OCI-LY7 (cell line): ENCODE results near the gene TMEM52B. TPM values are rescaled to one million over a fixed set of nuclear protein-coding genes. Genes with fewer than 3 reads are reported as not detected.

Experiments used
- BruUV-seq: library from RNA; stranded (reverse); fragments of 400-500 nt; replicated peaks from 2 replicates; lab custom pipeline; 2021; lab: Mats Ljungman, UMichigan
- CTCF ChIA-PET: fragments of 300-600 bp; sonication (Branson Sonifier 250); formaldehyde crosslinking; loops from one replicate; lab custom pipeline; 2022; ENCODE audit warnings: antibody characterized with exemption; ENCODE audit not compliant: unreplicated experiment; lab: Charles Lee
- POLR2A ChIA-PET: fragments of 300-600 bp; sonication (Branson Sonifier 250); formaldehyde crosslinking; loops from one replicate; lab custom pipeline; 2022; ENCODE audit warnings: antibody characterized with exemption; lab: Charles Lee
- DNase-seq: peaks from one replicate; pipeline ENCODE4 v3.0.0-alpha.2; 2015; ENCODE audit warnings: low spot score
- H2AFZ ChIP-seq: fragments of 200-600 bp; sonication (generic), shearing (Covaris generic); 2 replicates; pipeline ENCODE4 v1.6.1; 2014; ENCODE audit warnings: mild to moderate bottlenecking, antibody characterized with exemption, low read length, moderate library complexity
- H3K27ac ChIP-seq: fragments of 200-600 bp; sonication (generic); 2 replicates; pipeline ENCODE4 v1.5.1; 2014; ENCODE audit warnings: mixed run types, low read depth, mild to moderate bottlenecking, moderate library complexity, low read length, inconsistent platforms; ENCODE audit not compliant: poor library complexity, severe bottlenecking
- H3K36me3 ChIP-seq: fragments of 200-600 bp; sonication (generic); 2 replicates; pipeline ENCODE4 v1.6.1; 2014; ENCODE audit warnings: mild to moderate bottlenecking, antibody characterized with exemption, low read length, moderate library complexity, mixed read lengths; ENCODE audit not compliant: insufficient read depth
- H3K4me1 ChIP-seq: fragments of 200-600 bp; sonication (generic); 2 replicates; pipeline ENCODE4 v1.5.1; 2014; ENCODE audit warnings: mild to moderate bottlenecking, low read length; ENCODE audit not compliant: insufficient read depth, poor library complexity, severe bottlenecking
- H3K4me2 ChIP-seq: fragments of 200-600 bp; sonication (generic); 2 replicates; pipeline ENCODE4 v1.6.1; 2014; ENCODE audit warnings: mild to moderate bottlenecking, low read length
- H3K4me3 ChIP-seq: fragments of 200-600 bp; sonication (generic); 2 replicates; pipeline ENCODE4 v1.5.1; 2014; ENCODE audit warnings: mild to moderate bottlenecking, low read depth, low read length; ENCODE audit not compliant: poor library complexity, severe bottlenecking
- H3K79me2 ChIP-seq: fragments of 200-600 bp; sonication (generic); 2 replicates; pipeline ENCODE4 v1.6.1; 2016; ENCODE audit warnings: low read depth, mild to moderate bottlenecking, low read length, moderate library complexity, mixed read lengths; ENCODE audit not compliant: insufficient read depth
- H3K9me2 ChIP-seq: fragments of 200-600 bp; sonication (generic); 2 replicates; pipeline ENCODE4 v1.6.1; 2016; ENCODE audit warnings: mild to moderate bottlenecking, low read length, mixed read lengths; ENCODE audit not compliant: insufficient read depth
- H3K9me3 ChIP-seq: fragments of 200-600 bp; sonication (generic); 2 replicates; pipeline ENCODE4 v1.6.1; 2014; ENCODE audit warnings: mild to moderate bottlenecking, mixed run types, low read length, mixed read lengths
- H4K20me1 ChIP-seq: fragments of 200-600 bp; sonication (generic); 2 replicates; pipeline ENCODE4 v1.6.1; 2014; ENCODE audit warnings: mild to moderate bottlenecking, antibody characterized with exemption, low read length, moderate library complexity, mixed read lengths; ENCODE audit not compliant: insufficient read depth
- CTCF ChIP-seq: fragments of 200-600 bp; sonication (generic); conservative IDR thresholded peaks from 2 replicates; pipeline ENCODE4 v1.5.1; 2014; ENCODE audit warnings: mild to moderate bottlenecking, antibody characterized with exemption, low read length, moderate library complexity, mixed read lengths
- EZH2phosphoT487 ChIP-seq: fragments of 200-600 bp; sonication (generic); IDR thresholded peaks from 2 replicates; pipeline ENCODE4 v1.6.1; 2018; ENCODE audit warnings: low read depth, borderline replicate concordance, mild to moderate bottlenecking, mixed run types, antibody characterized with exemption, low read length, moderate library complexity, mixed read lengths
- intact Hi-C: fragments of 100-400 bp; cut with micrococcal nuclease; formaldehyde crosslinking; loops from one replicate; pipeline ENCODE4 v1.10.0; 2022; ENCODE audit not compliant: unreplicated experiment
- total RNA-seq, 2 experiments: library from RNA; depleted of rRNA in 1 of 2; stranded (reverse); fragments of >200 nt in 1 of 2; shearing (Covaris generic) in 1 of 2; gene quantifications; 2 replicates each; pipeline ENCODE4 v1.2.3, GENCODE V29; 2014 to 2022

TMEM52B gene
- total RNA-seq, 2 experiments from 2014 or later: 0.21 TPM; not detected in 1

GRCh38 chr12:10147714-10148403 is 31.0 kb upstream of the TMEM52B start:
- peaks cover 4% of the 10 kb centered on the region; the same call in 1 of the 2 replicates for H3K9me3 ChIP-seq
- POLR2A ChIA-PET: interaction anchor here (0.7 kb wide), 1 partner anchor 100 kb away, joined by 3 read pairs; no protein-coding TSS in a partner anchor
- H3K4me2 ChIP-seq: no peak overlapping the region
- H4K20me1 ChIP-seq: no peaks in the 10 kb centered on the region
- no peaks in the 10 kb centered on the region for H3K9me2 ChIP-seq
- BruUV-seq: no TSS peak
- H3K36me3 ChIP-seq: no peaks in the 10 kb centered on the region
- CTCF ChIA-PET: no interaction called here
- H2AFZ ChIP-seq: no peak overlapping the region
- TF ChIP-seq EZH2phosphoT487 (no peak), CTCF (no peak)
- DNase-seq: no peak
- intact Hi-C loops: loop anchor here (10.0 kb wide), 2 partner anchors 177 to 223 kb away; no protein-coding TSS in a partner anchor
- no peaks in the 10 kb centered on the region for H3K4me1 ChIP-seq
- H3K4me3 ChIP-seq: no peak overlapping the region
- H3K79me2 ChIP-seq: no peaks in the 10 kb centered on the region
- no peak overlapping the region for H3K27ac ChIP-seq

- no TSS peak for BruUV-seq
- H3K9me3 ChIP-seq: peaks cover 4% of the 10 kb centered on the region; the same call in 1 of the 2 replicates
- no peaks in the 10 kb centered on the region for H3K9me2 ChIP-seq
- CTCF ChIA-PET: interaction anchor here (0.7 kb wide), 1 partner anchor 45 kb away, joined by 3 read pairs; no protein-coding TSS in a partner anchor
- no peak overlapping the region for H3K4me3 ChIP-seq
- H3K4me2 ChIP-seq: no peak overlapping the region
- H3K36me3 ChIP-seq: no peaks in the 10 kb centered on the region
- no peaks in the 10 kb centered on the region for H3K79me2 ChIP-seq
- no peak overlapping the region for H2AFZ ChIP-seq
- no peak for DNase-seq
- H3K4me1 ChIP-seq: peaks cover 9% of the 10 kb centered on the region
- POLR2A ChIA-PET: interaction anchor here (0.6 to 1.3 kb wide), 3 partner anchors 8 to 43 kb away, joined by 3 to 4 read pairs (median 3); no protein-coding TSS in a partner anchor
- H4K20me1 ChIP-seq: no peaks in the 10 kb centered on the region
- no peak for TF ChIP-seq EZH2phosphoT487
- TF ChIP-seq CTCF: no peak
- H3K27ac ChIP-seq: no peak overlapping the region
- intact Hi-C loops: loop anchor here (2.0 to 5.0 kb wide), 2 partner anchors 83 to 521 kb away; partner anchors contain the start of gene STYK1
Measured at GRCh38 chr12:10151621-10152020, 27.2 kb upstream of the TMEM52B start.
